ENCODE results near the gene FLT1. TPM values are rescaled to one million over a fixed set of nuclear protein-coding genes. Genes with fewer than 3 reads are reported as not detected.

Gene FLT1
- 0.77 and 2.8 TPM in 2 replicates for total RNA-seq

GRCh38 chr13:28494778-28495537 lies at the start of gene FLT1:
Gene FLT1, minus strand, starts transcription at chr13:28495128. Its CDS starts 285 bp downstream, at chr13:28494843.

Other genes with a start within 250 kb of the FLT1 start
- gene POMP, start 164.0 kb upstream of the FLT1 start, total RNA-seq, result 140 and 199 TPM in 2 replicates
- gene SLC46A3, start 223.8 kb upstream of the FLT1 start, total RNA-seq, result 2.1 and 11.0 TPM in 2 replicates

All from regular cardiac myocyte (primary cell).